DOHH2 (cell line): Measurements from ENCODE around the gene CTSG.

Experiments used
- H3F3A ChIP-seq: fragments of 200-600 bp; sonication (generic), shearing (Covaris generic); 2 replicates; pipeline ENCODE4 v1.6.0; 2016; ENCODE audit warnings: antibody characterized with exemption, mild to moderate bottlenecking; ENCODE audit not compliant: control insufficient read depth, insufficient read depth
- H3K27ac ChIP-seq: fragments of 200-600 bp; sonication (generic); 2 replicates; pipeline ENCODE4 v1.5.1; 2014; ENCODE audit warnings: low read depth, mild to moderate bottlenecking, low read length, moderate library complexity
- H3K27me3 ChIP-seq: fragments of 200-600 bp; sonication (generic); 2 replicates; pipeline ENCODE4 v1.6.1; 2014; ENCODE audit warnings: mild to moderate bottlenecking, low read length, mixed read lengths; ENCODE audit not compliant: control insufficient read depth
- H3K36me3 ChIP-seq: fragments of 200-600 bp; sonication (generic); 2 replicates; pipeline ENCODE4 v1.6.1; 2014; ENCODE audit warnings: mild to moderate bottlenecking, low read length, moderate library complexity, mixed read lengths; ENCODE audit not compliant: control insufficient read depth
- H3K4me1 ChIP-seq: fragments of 200-600 bp; sonication (generic); 2 replicates; pipeline ENCODE4 v1.6.1; 2014; ENCODE audit warnings: mild to moderate bottlenecking, low read length, mixed read lengths; ENCODE audit not compliant: control insufficient read depth
- H3K4me2 ChIP-seq: fragments of 200-600 bp; sonication (generic); 2 replicates; pipeline ENCODE4 v1.6.0; 2014; ENCODE audit warnings: mild to moderate bottlenecking, low read length, moderate library complexity
- H3K4me3 ChIP-seq: fragments of 200-600 bp; sonication (generic); 2 replicates; pipeline ENCODE4 v1.5.1; 2014; ENCODE audit warnings: mild to moderate bottlenecking, low read length, mixed read lengths
- H3K79me2 ChIP-seq: fragments of 200-600 bp; sonication (generic); 2 replicates; pipeline ENCODE4 v1.6.1; 2014; ENCODE audit warnings: mild to moderate bottlenecking, low read length, mixed read lengths; ENCODE audit not compliant: control insufficient read depth
- H3K9me2 ChIP-seq: fragments of 200-600 bp; sonication (generic); replicated peaks from 2 replicates; pipeline ENCODE4 v1.6.1; 2014; ENCODE audit warnings: mild to moderate bottlenecking, low read length, mixed read lengths; ENCODE audit not compliant: control insufficient read depth
- H3K9me3 ChIP-seq: fragments of 200-600 bp; sonication (generic); 2 replicates; pipeline ENCODE4 v1.6.1; 2014; ENCODE audit warnings: antibody characterized with exemption, low read length, mixed read lengths; ENCODE audit not compliant: control insufficient read depth, insufficient read depth
- H4K20me1 ChIP-seq: fragments of 200-600 bp; sonication (generic); 2 replicates; pipeline ENCODE4 v1.6.0; 2014; ENCODE audit warnings: low read depth, mild to moderate bottlenecking, antibody characterized with exemption, low read length, moderate library complexity; ENCODE audit not compliant: control insufficient read depth, insufficient read depth
- CTCF ChIP-seq: fragments of 200-600 bp; sonication (generic); IDR thresholded peaks from one replicate; pipeline ENCODE4 v1.5.1; 2014; ENCODE audit warnings: antibody characterized with exemption, mild to moderate bottlenecking, low read depth, low read length; ENCODE audit not compliant: poor library complexity, severe bottlenecking
- EZH2phosphoT487 ChIP-seq: fragments of 200-600 bp; sonication (generic); IDR thresholded peaks from 2 replicates; pipeline ENCODE4 v1.6.1; 2017; ENCODE audit warnings: borderline replicate concordance, mild to moderate bottlenecking, antibody characterized with exemption, low read length, moderate library complexity, mixed read lengths

The CTSG gene

GRCh38 chr14:24576182-24576581 is at the start of gene CTSG:
CTSG (minus strand) TSS chr14:24576250; CDS start chr14:24576223, 27 bp downstream.
- Histone ChIP-seq H3K4me1 (no peaks in the 10 kb centered on the region), H3K27ac (no peak within 1 kb of the TSS), H3K36me3 (no peaks in the 10 kb centered on the region), H3F3A (no peaks in the 10 kb centered on the region), H3K9me2 (no peaks in the 10 kb centered on the region), H3K79me2 (no peaks in the 10 kb centered on the region), H4K20me1 (no peaks in the 10 kb centered on the region), H3K9me3 (no peaks in the 10 kb centered on the region), H3K4me2 (no peak within 1 kb of the TSS), H3K4me3 (no peak within 1 kb of the TSS), H3K27me3 (no peaks in the 10 kb centered on the region)
- TF ChIP-seq EZH2phosphoT487: no peak
- no peak for TF ChIP-seq CTCF

GRCh38 chr14:24613747-24614146 is 37.7 kb upstream of the CTSG start:
- H3K79me2 ChIP-seq: no peaks in the 10 kb centered on the region
- no peak overlapping the region for H3K4me3 ChIP-seq
- no peaks in the 10 kb centered on the region for H3K4me1 ChIP-seq
- no peak overlapping the region for H3K27ac ChIP-seq
- H3K27me3 ChIP-seq: no peaks in the 10 kb centered on the region
- H3K9me3 ChIP-seq: no peaks in the 10 kb centered on the region
- H3K9me2 ChIP-seq: no peaks in the 10 kb centered on the region
- H4K20me1 ChIP-seq: no peaks in the 10 kb centered on the region
- H3K4me2 ChIP-seq: no peak overlapping the region
- no peak for TF ChIP-seq CTCF
- TF ChIP-seq EZH2phosphoT487: no peak
- H3F3A ChIP-seq: no peaks in the 10 kb centered on the region
- H3K36me3 ChIP-seq: no peaks in the 10 kb centered on the region

GRCh38 chr14:24613241-24613640 is 37.2 kb upstream of the CTSG start:
- Histone ChIP-seq H3K9me2 (no peaks in the 10 kb centered on the region), H3K36me3 (no peaks in the 10 kb centered on the region), H3F3A (no peaks in the 10 kb centered on the region), H3K4me1 (no peaks in the 10 kb centered on the region), H3K27ac (no peak overlapping the region), H3K27me3 (no peaks in the 10 kb centered on the region), H4K20me1 (no peaks in the 10 kb centered on the region), H3K79me2 (no peaks in the 10 kb centered on the region), H3K4me3 (no peak overlapping the region), H3K9me3 (no peaks in the 10 kb centered on the region), H3K4me2 (no peak overlapping the region)
- TF ChIP-seq EZH2phosphoT487: no peak
- TF ChIP-seq CTCF: no peak

- no peak overlapping the region for H3K4me2 ChIP-seq
- no peak overlapping the region for H3K4me3 ChIP-seq
- TF ChIP-seq CTCF (no peak), EZH2phosphoT487 (no peak)
- H3K4me1 ChIP-seq: no peaks in the 10 kb centered on the region
- H3K27me3 ChIP-seq: no peaks in the 10 kb centered on the region
- H3F3A ChIP-seq: no peaks in the 10 kb centered on the region
- H3K79me2 ChIP-seq: no peaks in the 10 kb centered on the region
- no peaks in the 10 kb centered on the region for H3K9me2 ChIP-seq
- no peak overlapping the region for H3K27ac ChIP-seq
- no peaks in the 10 kb centered on the region for H3K9me3 ChIP-seq
- no peaks in the 10 kb centered on the region for H4K20me1 ChIP-seq
- H3K36me3 ChIP-seq: no peaks in the 10 kb centered on the region
These were observed 36.1 kb upstream of the CTSG start for GRCh38 chr14:24612196-24612595.
